Right hindlimb (tissue), 1 donor: ENCODE measurements around the gene ABCD3.

Source experiments
- DNase-seq: peaks from one replicate; pipeline ENCODE4 v3.0.0-alpha.2; 2018

The ABCD3 gene

GRCh38 chr1:94528299-94528698 lies 110.1 kb downstream of the ABCD3 start:
- DNase-seq = no peak

DNA sequence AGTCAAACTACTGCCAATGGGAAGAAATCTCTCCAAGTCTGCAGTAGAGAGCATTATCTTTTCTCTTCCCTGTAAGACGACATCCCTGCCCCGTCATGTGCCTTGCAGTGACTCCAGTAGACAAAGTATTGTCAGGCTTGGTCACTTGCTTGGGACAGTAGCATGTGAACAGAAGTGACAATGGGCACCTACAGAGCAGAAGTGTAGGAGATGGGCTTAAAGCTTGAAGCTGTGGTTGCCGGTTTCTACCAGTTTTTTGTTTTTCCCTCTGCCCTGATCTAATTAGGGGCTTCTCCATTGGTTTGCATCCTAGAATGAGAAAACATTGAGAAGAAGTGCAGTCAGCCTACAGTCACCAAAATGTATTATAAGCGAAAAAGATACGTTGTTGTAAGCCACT lies 110.6 kb downstream of the ABCD3 start:
- no peak for DNase-seq

DNA sequence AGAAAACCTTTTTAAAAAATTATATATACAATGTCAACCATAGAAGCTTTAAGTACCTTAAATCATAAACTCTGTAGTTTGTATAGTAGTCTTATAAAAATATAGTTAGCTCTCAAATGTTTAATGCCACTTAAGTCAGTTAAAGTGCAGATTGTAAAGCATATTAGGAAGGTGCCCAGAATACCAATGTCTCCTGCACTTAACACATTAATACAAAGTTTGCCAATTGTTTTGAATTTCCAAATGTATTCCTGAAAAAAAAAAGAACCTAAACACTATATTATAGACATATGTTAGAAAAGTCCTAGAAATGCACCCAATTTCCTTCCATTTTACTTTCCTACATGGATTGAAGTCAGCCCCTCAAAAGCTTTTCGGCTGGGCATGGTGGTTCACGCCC lies 111.2 kb downstream of the ABCD3 start:
- no peak for DNase-seq

GRCh38 chr1:94530373-94530878 lies 112.2 kb downstream of the ABCD3 start:
- no peak for DNase-seq

- no peak for DNase-seq
These were observed 113.5 kb downstream of the ABCD3 start for GRCh38 chr1:94531664-94532063.

GRCh38 chr1:94532077-94532476 lies 113.9 kb downstream of the ABCD3 start:
- DNase-seq = no peak

DNA sequence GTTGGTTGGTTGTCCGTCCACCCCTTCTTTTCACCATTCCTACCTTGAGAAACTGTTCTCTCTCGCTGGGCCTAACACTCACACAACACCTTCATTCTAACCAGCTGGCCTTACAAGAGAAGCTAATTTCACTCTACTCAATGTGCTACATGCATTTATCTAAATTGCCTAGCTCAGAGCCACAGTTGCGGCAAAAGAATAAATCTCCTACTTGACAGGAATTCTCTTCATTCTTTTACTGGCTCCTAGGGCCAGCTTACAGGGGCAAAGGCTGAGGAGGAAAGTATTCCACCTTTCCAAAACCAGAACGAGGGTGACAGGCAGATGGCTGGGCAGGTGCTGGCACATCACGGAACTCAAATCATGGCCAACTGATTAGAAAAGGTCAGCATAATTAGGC lies 116.9 kb downstream of the ABCD3 start:
- DNase-seq = no peak

- DNase-seq = no peak
These were observed 117.7 kb downstream of the ABCD3 start for GRCh38 chr1:94535879-94536278.

DNA sequence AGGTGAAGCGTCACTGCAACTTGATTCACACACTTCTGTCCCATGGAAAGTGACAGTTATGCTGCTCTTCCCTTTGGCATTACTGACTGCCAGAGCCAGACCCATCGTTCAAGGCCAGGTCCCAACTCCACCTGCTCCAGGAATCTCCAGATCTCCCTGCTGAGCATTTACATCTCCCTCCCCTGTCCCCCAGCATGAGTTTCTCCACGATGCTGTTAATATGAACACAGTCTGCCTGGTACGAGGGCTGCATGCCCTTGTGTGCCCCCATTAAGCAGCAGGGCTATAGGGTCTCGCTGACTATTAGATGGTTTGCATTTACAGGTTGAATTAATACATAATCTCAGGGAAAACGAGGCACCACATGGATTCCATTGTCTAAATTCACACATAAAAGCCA lies 119.1 kb downstream of the ABCD3 start:
- no peak for DNase-seq

- DNase-seq = no peak
These were observed 120.1 kb downstream of the ABCD3 start for GRCh38 chr1:94538243-94538827.

DNA sequence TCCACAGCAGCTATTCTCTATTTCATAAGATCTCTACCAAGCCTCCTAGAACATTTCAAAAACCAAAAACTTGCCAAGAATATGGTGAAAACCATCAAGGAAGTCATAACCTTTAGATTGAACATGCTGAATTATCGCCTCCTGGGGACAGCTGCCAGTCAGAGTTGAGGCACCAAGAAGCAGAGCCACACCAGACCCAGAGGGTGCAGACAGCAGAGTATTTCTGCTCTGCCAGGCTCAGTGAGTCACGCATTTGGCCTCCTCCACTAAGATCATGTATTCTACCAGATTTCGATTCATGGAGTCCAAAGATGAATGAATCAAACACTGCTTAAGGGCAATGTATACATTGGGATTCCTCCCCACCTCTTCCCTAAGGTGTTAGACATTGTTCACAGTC lies 121.3 kb downstream of the ABCD3 start:
- DNase-seq = no peak

GRCh38 chr1:94540440-94541245 lies 122.5 kb downstream of the ABCD3 start:
- DNase-seq = no peak

- DNase-seq = peak; percentile 92
These were observed 123.3 kb downstream of the ABCD3 start, which contains the start of gene F3 for GRCh38 chr1:94541246-94542087. TSS of gene F3 (minus strand) at chr1:94541759. CDS start at chr1:94541636, 123 bp downstream.

DNA sequence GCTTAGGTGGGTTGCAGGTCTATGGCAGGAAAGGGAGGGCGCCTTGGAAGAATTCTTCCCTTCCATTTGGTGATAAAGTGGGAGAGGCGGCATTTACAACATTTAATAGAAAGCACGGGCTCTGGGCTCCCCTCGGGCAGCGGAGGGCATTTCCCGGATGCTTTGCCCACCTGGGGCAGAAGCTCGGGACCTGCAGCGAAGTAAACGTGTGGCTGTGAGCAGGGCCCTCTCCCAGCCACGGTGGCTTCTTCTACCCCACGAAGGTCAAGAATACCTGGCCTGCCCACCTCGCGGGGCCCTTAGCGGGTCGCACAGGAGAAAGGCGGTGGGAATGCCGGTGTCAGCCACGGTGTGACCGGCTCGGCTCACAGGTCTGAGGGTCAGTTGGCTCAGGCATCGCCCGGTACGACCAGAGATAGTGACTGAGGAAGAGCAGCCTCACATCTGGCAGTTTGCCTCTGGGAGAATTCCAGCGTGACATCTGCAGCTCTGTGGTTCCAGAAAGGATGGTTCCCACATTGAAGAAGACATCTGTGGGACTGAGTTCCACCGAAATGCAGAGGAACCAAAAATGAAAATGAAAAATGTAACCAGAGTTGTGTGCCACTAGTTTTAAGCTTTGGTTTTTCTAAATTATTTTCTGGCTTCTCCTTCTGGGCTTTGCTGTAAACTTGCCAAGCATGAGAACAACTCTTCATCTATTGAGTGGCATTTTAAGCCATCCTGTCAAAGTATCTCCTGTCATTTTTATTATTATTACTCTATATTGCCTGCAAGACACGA lies 124.1 kb downstream of the ABCD3 start:
- peak; percentile 67 for DNase-seq

DNA sequence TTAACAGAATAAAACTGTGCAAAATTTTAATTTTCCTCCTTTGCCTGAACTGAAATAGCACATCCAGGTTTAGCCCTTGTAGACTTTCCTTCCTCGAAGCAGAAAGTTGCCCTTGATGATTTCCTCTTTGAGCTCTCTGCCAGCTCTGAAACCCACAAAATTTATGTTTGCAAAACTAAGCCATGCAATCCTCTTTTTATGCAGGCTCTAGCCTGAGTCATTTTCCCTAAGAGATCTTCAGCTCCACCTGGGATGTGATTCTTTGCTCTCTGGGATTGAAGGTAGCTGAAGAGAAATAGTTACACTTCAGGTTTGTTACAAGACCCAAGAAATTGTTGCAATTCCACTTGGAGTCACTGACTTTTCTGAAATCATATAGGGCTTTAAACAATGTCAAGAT lies 124.8 kb downstream of the ABCD3 start:
- DNase-seq = no peak

- no peak for DNase-seq
These were observed 125.9 kb downstream of the ABCD3 start for GRCh38 chr1:94543893-94544635.

- DNase-seq = no peak
These were observed 126.7 kb downstream of the ABCD3 start for GRCh38 chr1:94544706-94545490.

DNA sequence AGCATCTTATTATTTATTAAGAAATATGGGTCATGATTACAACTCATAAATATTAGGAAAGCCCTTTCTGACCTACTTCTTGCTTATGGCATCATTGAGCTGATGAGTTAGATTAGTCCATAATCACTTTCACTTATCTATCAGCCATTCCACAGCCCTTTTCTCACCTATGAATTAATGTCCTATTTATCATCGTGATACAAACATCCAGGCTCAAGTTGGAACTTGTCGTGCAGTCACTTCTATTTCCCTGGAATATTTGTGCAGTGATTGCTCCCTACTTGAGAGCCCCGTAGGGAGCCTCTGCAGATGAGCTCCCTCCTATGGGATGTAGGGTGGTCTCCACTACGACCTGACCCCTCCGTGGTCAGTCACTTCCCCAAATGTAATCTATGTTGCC lies 131.5 kb downstream of the ABCD3 start:
- DNase-seq = no peak

- DNase-seq = no peak
These were observed 132.2 kb downstream of the ABCD3 start for GRCh38 chr1:94550396-94550795.

- no peak for DNase-seq
These were observed 132.6 kb downstream of the ABCD3 start for GRCh38 chr1:94550800-94551241.

GRCh38 chr1:94551449-94551848 lies 133.3 kb downstream of the ABCD3 start:
- no peak for DNase-seq
